ENCODE results near the gene CASZ1.

The CASZ1 gene

DNA sequence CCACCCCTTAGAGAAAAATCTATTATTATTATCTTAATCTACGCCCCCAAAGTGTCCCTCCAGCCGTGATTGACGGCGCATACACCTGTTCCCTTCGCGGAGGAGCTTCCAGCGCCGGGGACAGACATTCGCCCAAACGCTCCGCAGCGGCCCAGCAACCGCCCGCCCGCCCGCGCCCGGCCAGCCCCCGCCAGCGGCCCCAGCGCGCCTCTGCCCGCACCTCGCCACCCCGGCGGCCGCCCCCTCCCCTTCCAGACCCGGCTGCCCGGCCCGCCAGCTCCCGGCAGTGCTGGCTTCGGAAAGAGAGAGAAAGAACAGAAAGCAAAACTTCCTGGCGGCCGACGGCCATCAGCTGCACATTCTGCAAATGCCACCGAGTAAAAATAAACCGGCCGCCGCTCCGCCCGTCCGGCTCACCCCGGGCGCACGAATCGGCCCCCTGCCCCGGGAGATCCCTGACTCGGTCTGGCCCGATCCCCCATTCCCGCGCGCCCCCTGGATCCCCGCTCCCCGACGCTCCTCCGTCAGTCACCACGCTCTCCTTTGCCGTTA lies 1.6 kb downstream of the CASZ1 start:
- DNase-seq, result no peak

DNA sequence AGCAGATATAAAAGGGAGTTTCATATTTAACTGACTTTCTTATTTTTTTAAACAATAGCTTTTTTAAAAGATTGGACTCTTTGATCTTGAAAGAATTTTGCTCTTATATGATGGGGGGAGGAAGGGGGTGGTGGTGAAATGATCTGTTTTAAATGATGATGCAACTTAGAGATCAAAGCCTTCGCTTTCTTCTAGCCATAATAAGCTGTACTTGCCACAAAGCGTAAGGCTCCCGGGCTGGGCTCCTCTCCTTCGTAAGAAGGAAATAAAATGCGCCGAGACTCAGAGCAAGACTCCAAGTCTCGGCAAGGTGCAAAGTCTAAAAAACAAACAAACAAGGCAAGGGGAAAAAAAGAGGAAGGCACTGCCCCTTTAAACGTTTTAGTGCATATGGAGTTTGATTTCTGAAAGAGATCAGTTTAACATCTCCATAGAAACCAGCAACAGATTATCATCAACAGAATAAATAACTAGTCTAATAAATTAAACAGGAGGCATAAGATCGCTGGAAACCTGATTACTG lies 3.3 kb downstream of the CASZ1 start:
- DNase-seq, result no peak

- DNase-seq, result no peak
These were observed 5.1 kb downstream of the CASZ1 start for GRCh38 chr1:10791105-10791951.

DNA sequence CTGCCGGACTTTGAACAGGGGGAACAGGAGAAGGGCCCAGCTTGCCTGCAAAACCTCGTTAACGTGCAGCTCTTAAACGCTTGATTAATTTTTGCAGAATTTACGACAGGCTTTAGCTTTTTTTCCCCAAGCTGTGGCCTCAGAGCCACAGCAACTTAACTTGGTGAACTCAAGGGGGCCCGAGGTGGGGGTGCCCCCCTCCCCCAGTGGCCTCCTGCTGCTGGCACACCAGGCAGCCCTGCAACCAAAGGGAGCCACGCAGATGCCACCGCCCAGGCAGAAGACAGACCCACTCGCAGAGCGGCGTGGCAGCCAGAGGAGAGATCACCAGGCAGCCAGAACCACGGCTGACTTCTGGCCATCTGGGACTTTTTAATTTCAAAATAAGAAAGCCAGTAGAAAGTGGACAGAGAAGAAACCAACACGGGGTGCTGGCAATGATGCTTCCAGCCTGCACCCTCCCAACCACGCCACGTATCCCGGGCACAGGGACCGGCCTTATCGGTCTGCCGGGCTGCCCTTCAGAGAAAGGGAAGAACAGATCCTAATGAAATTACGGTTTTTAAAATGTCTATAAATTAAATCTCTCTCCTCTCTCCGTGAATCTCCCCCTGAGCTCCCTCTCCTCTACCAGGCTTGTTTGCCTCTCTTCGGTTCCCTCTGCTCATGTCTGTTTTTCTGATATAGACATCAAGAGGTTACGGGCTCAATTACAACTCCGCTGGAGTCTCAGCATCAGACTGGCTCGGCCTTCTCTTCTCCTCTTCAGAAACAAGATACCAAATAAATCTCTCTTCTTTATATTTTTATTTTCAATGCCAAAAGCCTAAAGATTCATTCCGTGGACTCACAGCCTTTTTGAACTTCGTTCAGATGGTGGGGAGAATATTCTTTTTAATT lies 6.4 kb downstream of the CASZ1 start:
- no peak for DNase-seq

DNA sequence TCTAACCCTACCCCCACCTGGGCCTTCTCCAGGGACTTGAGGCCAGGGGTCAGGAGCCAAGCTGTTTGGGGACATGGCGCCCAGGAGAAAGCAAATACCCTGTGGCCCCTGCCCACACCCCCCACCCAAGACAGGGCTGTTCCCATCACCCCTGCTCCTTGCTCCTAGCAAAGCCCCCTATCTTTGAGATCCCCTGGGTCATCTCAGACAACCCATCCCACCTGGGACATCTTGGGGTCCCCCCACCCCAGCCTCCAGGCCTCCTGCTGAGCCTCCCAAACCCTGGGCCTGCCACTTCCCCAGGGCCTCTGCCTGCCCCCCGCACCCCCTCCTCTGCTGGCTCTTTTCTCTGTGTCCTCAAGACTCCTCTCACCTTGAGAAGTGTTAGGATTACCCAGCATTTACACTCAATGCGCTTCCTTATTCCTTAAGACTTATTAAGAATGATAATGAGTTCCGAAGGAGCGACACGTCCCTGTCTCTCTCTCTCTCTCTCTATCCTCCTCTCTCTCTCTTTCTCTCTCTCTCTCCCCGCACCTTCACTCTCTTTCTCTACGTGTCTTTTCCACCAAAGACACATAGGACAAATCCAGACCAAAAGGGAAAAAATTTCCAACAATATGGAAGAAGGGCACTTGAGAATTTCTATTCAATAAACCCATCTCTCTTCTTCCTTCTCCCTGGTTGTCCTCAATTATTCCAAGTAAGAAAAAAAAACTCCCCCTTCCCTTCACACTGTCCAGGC lies 7.2 kb downstream of the CASZ1 start:
- DNase-seq, result no peak

DNA sequence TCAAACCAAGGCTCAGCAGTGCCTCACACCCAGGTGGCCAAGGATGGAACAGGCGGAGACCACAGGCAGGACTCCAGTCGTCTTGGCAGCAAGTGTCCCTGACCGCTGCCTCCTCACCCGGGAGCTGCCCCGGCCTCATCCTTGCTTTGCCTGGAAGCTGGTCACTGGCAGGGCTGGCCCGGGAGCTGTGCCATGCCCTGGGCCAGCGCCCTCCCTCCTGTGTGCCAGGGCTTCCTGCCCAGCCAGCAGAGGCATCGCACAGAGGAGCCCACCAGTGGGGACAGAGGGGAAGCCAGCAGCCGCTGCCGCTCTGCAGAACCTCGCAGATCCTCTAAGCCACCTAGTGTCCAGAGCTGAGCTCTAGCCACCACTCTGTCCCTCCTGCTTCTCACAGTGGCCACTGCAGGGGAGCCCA lies 7.8 kb downstream of the CASZ1 start:
- DNase-seq, result no peak

DNA sequence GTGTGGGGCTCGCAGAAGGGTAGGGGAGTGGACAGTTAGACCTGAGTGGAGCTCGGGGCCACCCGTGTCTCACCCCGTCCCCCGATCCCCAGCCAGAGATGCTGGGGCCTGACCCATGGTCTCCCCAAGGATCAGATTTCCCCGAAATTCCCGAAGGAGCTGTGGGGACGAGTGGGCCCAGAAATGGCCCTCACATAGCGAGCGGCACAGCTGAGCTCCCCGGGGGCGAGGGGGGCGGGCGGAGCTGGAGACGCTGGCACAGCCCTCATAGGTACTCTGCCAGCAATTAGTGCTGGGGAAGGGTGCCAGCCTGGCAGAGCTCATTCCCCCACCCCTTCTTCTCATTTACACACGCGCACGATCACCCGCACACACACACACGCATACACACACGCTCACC lies 9.2 kb downstream of the CASZ1 start:
- DNase-seq, result no peak

DNA sequence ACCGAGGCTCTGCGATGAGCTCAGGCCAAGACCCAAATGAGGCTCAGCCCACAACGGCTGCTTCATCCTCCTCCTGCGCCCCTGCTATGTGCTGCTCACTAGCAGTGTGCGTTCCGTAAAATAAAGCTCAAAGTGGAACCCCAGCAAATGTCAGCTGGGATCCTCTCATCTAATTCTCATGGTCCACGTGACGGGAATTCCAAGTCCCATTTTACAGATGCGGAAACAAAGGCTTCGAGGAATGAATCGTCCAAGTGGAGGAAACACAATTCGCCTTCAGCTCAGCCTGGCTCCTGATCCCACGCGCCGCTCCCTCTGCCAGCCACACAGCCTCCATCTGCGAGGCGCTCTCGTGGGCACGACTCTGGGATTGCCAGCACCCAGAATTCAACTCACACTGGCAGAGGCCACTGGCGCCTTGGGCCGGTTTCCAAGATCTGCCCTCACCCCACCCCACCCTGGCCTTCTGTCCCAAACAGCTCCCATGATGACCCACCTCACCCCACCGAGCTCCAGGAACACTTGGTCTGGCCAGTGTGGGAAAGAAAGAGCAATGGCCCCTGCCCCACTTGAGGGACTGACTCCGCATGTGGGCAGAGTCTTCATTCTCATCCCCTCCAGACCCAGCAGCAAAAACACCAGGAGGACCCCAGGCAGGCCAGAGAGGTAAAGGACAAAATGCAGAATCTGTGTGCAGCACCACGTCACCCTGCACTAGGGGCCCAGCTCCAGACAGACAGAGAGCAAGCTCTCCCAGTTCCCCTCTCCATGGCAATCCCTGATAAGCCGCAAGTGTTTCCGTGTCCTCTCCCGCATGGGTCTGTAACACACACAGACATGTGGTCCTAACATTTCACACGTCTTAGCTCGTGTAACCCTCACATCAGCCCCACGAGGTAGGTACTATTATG lies 10.5 kb downstream of the CASZ1 start:
- no peak for DNase-seq

DNA sequence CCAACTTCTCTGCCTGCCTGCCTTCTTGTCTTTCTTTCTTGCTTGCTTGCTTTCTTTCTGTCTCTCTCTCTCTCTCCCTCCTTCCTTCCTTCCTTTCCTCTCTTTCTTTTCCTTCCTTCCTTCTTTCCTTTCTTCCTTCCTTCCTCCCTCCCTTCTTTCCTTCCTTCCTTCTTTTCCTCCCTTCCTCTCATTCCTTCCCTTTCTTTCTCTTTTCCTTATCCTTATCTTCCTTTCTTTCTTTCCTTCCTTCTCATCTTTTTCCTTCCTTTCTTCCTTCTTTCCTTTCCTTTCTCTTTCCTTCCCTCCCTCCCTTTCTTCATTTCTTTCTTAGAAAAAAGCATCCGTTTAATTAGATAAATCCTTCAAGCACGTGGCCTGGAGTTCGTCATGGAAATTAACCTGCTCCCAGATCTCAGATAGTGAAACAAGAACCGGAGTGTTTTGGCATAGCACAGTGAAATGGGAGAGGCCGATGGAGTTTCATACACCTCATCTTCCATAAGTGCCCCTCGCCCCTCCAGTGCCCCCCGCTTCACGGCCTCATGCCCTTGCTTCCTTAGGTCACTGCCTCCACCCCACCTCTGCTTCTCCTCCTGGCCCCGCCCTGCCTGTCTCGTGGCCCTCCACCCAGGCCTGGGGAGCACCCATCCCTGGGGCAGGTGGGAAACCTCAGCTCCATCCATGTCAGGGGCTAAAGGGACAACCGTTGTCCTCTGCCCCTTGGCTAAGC lies 11.3 kb downstream of the CASZ1 start:
- no peak for DNase-seq

DNA sequence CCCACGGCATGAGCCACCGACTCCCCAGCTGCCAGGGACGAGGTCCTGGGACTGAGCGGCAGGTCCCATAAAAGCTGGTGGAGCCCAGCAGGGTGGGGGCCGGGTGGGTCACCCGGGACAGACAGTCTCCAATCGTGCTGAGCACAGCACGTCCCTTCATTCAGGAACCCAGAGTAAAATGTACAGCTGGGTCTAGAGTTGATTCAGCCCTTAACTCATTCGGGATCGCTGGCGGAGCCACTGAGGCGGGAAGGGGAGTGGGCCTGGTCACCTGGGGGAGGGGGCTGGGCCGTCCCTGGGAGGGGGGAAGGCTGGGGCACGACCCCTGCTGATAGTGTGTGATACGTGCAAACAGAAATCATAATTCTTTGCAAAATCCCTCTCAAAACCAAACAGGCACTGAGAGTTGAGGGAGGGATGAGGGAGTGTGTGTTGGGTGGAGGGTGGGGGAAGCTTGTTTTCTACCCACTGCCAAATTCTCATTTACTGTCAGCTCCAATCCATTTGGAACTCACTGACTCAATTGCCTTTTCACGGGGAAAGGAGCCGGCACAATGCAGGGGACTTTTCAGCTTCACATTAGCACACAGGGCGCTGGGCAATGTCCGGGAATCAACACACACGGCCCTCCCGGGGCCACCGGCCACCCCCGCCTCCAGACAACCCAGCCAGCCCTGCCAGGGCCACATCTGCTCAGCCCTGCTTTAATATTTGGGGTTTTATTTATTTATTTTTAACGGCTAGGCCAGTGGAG lies 13.8 kb downstream of the CASZ1 start:
- DNase-seq, result no peak

DNA sequence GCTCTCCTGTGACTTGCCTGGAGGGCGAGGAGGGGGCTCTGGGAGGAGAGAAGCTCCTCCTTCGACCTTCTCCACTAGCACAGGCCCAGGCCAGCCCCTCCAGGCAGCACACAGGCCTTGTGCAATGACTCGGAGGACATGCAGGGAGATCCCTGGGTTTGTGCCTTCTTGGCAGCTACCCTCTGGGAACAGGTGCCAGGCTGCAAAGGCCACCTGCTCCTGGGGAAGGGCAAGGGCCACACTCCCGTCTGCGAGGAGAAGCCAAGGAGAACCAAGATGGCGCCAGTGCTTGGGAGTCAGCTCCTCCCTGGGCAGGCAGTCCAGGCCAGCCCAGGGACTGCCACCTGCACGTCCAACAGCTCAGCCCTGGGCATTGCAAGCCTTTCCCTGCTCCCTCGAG lies 15.3 kb downstream of the CASZ1 start:
- DNase-seq, result no peak

- no peak for DNase-seq
These were observed 16.6 kb downstream of the CASZ1 start for GRCh38 chr1:10779841-10780240.

GRCh38 chr1:10779201-10779600 lies 17.2 kb downstream of the CASZ1 start:
- no peak for DNase-seq

GRCh38 chr1:10778640-10779039 lies 17.8 kb downstream of the CASZ1 start:
- DNase-seq, result no peak

DNA sequence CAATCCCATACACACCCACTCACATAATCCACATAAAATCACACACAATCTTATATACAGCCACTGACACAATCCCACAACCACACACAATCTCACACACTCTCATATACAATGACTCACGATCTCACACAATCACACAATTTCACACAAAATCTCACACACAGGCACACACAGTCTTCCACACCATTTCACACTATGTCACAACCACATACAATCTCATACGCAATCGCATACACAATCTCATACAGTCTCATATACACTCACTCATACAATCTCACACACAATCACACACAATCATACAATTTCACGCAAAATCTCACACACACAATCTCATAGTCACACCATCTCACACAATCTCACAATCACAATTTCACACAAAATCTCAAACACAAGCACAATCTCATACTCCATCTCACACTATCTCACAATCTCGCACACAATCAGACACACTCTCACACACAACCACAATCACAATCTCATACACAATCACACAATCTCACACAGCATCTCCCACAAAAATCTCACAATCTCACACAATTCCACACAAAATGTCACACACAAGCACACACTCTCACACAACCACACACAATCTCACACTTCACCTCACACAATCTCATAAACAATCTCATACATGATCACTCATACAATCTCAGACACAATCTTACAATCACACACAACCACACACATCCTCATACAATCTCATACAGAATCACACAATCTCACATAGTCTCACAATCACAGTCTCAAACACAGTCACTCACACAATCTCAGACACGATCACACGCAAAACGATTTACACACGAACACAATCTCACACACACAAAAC lies 18.5 kb downstream of the CASZ1 start:
- no peak for DNase-seq

GRCh38 chr1:10776190-10776905 lies 20.1 kb downstream of the CASZ1 start:
- DNase-seq, result no peak

- no peak for DNase-seq
These were observed 20.7 kb downstream of the CASZ1 start for GRCh38 chr1:10775763-10776162.

GRCh38 chr1:10774615-10775310 lies 21.7 kb downstream of the CASZ1 start:
- DNase-seq, result no peak

All from activated gamma-delta T cell treated with Interleukin-2 at 50 U/mL for 16 hours (primary cell).